Measurements from ENCODE around the gene ADCY2. TPM values are rescaled to one million over a fixed set of nuclear protein-coding genes. Genes with fewer than 3 reads are reported as not detected.

ADCY2 gene
- total and polyA plus RNA-seq, 9 of the 15 experiments (the other 6 are each of a cell fraction or from before 2014, with no cell fraction given): 0.01 to 0.15 (median 0.03) TPM; not detected in 5

DNA sequence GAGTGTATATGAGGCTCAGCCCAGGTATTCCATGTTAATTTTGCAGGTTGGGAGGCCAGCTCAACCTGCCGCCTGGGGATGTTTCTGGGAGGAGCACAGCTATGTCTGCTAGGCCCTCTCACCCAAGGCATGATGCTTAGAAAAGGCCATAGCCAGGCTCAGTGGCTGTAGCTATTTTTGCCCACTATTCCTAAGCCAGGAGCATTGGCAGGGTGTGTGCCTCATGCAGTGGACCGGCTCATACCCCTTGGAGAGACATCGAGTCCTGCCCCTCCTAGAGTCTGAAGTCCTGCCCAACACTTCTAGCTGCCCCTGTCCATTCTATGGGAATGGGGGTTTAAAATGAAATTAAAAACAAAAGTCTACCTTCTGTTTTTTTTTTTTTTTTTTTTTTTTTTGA is 22.3 kb downstream of the ADCY2 start:
- intact Hi-C loops (cut with micrococcal nuclease): no loop called here
- ChIA-PET POLR2A (no interaction called here), CTCF (ENCODE audit: low intra/inter-chr PET ratio) (no interaction called here)
- BruUV-seq (replicated peaks): no TSS peak
- no peak overlapping the region for H2AFZ ChIP-seq (ENCODE audit: low read depth, low read length)
- H3K4me1 ChIP-seq (replicated peaks in 1 of 2; ENCODE audit: control insufficient read depth in 2 of 2, insufficient read depth in 2 of 2, low read length in 2 of 2): no peaks in the 10 kb centered on the region
- no peak overlapping the region for H3K4me3 ChIP-seq
- 0% methylated on average over 3 of the region's 3 CpGs for WGBS (ENCODE audit: insufficient coverage, low coverage, missing lambda C conversion rate)
- no peak overlapping the region for H3K27ac ChIP-seq (ENCODE audit: extremely low read depth, low read depth, low read length)
- FAIRE-seq (no peak), DNase-seq (ENCODE audit: extremely low read depth in 1 of 4, low spot score in 3 of 4) (no peak), ATAC-seq (no peak)
- no peaks in the 10 kb centered on the region for H3K36me3 ChIP-seq (ENCODE audit: control insufficient read depth, insufficient read depth, low read length)
- no peaks in the 10 kb centered on the region for H3K79me2 ChIP-seq (ENCODE audit: control insufficient read depth, insufficient read depth, low read length)
- TF ChIP-seq TEAD1 (CRISPR knock-in tag; IDR thresholded peaks at IDR 0.05): no peak
- TF ChIP-seq TAL1 (IDR thresholded peaks at IDR 0.05): no peak
- no peak for TF ChIP-seq NFYB (IDR thresholded peaks at IDR 0.05; ENCODE audit: extremely low read depth, insufficient read length)
- in situ Hi-C loops (cut with MboI): no loop called here
- H3K9ac ChIP-seq (ENCODE audit: insufficient read depth in 1 of 2, low read depth in 2 of 2, low read length in 2 of 2): no peak overlapping the region
- H4K20me1 ChIP-seq (replicated peaks; ENCODE audit: control insufficient read depth, insufficient read depth, low read length): no peaks in the 10 kb centered on the region
- H3K9me1 ChIP-seq (ENCODE audit: control insufficient read depth, insufficient read depth, low read length): no peaks in the 10 kb centered on the region
- H3K27me3 ChIP-seq (ENCODE audit: control insufficient read depth in 2 of 2, insufficient read depth in 2 of 2, low read length in 2 of 2): peaks cover 0 to 11% of the 10 kb centered on the region in 2 experiments; a peak in 2 of 5 replicates
- H3K9me3 ChIP-seq (replicated peaks; ENCODE audit: control insufficient read depth, insufficient read depth, low read depth, low read length): no peaks in the 10 kb centered on the region
- no peak overlapping the region for H3K4me2 ChIP-seq (ENCODE audit: insufficient read depth, low read length)

DNA sequence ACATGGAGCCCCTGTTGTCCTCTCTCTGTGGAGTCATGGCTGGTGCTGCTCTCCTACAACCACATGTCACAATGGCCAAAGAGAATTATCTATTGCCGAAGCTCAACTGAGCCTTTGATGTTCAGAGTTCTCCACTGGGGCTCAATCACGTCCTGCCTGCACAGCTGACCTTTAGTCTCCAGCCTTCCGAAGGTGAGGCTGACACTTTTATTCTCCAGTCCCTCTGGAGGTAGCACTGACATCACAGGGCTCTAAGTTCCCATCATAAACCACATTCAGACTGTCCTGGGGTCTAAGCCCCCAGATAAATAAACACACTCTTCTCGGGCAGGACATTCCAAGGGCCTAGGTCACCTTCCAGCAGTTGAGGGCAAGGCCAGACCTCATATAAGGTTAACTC is 23.4 kb downstream of the ADCY2 start:
- ChIA-PET POLR2A (no interaction called here), CTCF (ENCODE audit: low intra/inter-chr PET ratio) (no interaction called here)
- ATAC-seq (no peak), DNase-seq (ENCODE audit: extremely low read depth in 1 of 4, low spot score in 3 of 4) (no peak), FAIRE-seq (no peak)
- in situ Hi-C loops (cut with MboI) (no loop called here), intact Hi-C loops (cut with micrococcal nuclease) (no loop called here)
- Histone ChIP-seq H3K9me1 (ENCODE audit: control insufficient read depth, insufficient read depth, low read length) (no peaks in the 10 kb centered on the region), H3K4me2 (ENCODE audit: insufficient read depth, low read length) (no peak overlapping the region), H3K4me1 (replicated peaks in 1 of 2; ENCODE audit: control insufficient read depth in 2 of 2, insufficient read depth in 2 of 2, low read length in 2 of 2) (no peaks in the 10 kb centered on the region), H3K9me3 (replicated peaks; ENCODE audit: control insufficient read depth, insufficient read depth, low read depth, low read length) (no peaks in the 10 kb centered on the region; the same call in 1 of the 2 replicates), H3K4me3 (no peak overlapping the region), H3K36me3 (ENCODE audit: control insufficient read depth, insufficient read depth, low read length) (no peaks in the 10 kb centered on the region), H3K27ac (ENCODE audit: extremely low read depth, low read depth, low read length) (no peak overlapping the region), H3K27me3 (ENCODE audit: control insufficient read depth in 2 of 2, insufficient read depth in 2 of 2, low read length in 2 of 2) (peaks cover 0 to 11% of the 10 kb centered on the region in 2 experiments; a peak in 2 of 5 replicates), H4K20me1 (replicated peaks; ENCODE audit: control insufficient read depth, insufficient read depth, low read length) (no peaks in the 10 kb centered on the region), H3K9ac (ENCODE audit: insufficient read depth in 1 of 2, low read depth in 2 of 2, low read length in 2 of 2) (no peak overlapping the region), H2AFZ (ENCODE audit: low read depth, low read length) (no peak overlapping the region), H3K79me2 (ENCODE audit: control insufficient read depth, insufficient read depth, low read length) (no peaks in the 10 kb centered on the region)
- TF ChIP-seq ESRRA (IDR thresholded peaks at IDR 0.05; ENCODE audit: borderline replicate concordance, low read depth) (no peak), SMAD4 (CRISPR knock-in tag; conservative IDR thresholded peaks at IDR 0.05) (no peak), LCOR (CRISPR knock-in tag; IDR thresholded peaks at IDR 0.05) (no peak), CBX8 (IDR thresholded peaks at IDR 0.05; ENCODE audit: borderline replicate concordance, extremely low read depth, low read depth, low read length, poor library complexity, severe bottlenecking) (no peak), TAF1 (IDR thresholded peaks at IDR 0.05; ENCODE audit: control insufficient read depth, extremely low read depth, insufficient read depth, low read length, severe bottlenecking) (no peak)
- TF ChIP-seq, protein P1, sequence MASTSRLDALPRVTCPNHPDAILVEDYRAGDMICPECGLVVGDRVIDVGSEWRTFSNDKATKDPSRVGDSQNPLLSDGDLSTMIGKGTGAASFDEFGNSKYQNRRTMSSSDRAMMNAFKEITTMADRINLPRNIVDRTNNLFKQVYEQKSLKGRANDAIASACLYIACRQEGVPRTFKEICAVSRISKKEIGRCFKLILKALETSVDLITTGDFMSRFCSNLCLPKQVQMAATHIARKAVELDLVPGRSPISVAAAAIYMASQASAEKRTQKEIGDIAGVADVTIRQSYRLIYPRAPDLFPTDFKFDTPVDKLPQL (IDR thresholded peaks at IDR 0.05; ENCODE audit: extremely low read depth, insufficient read length): no peak
- TF ChIP-seq, protein P2, sequence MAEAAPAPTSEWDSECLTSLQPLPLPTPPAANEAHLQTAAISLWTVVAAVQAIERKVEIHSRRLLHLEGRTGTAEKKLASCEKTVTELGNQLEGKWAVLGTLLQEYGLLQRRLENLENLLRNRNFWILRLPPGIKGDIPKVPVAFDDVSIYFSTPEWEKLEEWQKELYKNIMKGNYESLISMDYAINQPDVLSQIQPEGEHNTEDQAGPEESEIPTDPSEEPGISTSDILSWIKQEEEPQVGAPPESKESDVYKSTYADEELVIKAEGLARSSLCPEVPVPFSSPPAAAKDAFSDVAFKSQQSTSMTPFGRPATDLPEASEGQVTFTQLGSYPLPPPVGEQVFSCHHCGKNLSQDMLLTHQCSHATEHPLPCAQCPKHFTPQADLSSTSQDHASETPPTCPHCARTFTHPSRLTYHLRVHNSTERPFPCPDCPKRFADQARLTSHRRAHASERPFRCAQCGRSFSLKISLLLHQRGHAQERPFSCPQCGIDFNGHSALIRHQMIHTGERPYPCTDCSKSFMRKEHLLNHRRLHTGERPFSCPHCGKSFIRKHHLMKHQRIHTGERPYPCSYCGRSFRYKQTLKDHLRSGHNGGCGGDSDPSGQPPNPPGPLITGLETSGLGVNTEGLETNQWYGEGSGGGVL (CRISPR knock-in tag; IDR thresholded peaks at IDR 0.05): no peak
- TF ChIP-seq, protein P3, sequence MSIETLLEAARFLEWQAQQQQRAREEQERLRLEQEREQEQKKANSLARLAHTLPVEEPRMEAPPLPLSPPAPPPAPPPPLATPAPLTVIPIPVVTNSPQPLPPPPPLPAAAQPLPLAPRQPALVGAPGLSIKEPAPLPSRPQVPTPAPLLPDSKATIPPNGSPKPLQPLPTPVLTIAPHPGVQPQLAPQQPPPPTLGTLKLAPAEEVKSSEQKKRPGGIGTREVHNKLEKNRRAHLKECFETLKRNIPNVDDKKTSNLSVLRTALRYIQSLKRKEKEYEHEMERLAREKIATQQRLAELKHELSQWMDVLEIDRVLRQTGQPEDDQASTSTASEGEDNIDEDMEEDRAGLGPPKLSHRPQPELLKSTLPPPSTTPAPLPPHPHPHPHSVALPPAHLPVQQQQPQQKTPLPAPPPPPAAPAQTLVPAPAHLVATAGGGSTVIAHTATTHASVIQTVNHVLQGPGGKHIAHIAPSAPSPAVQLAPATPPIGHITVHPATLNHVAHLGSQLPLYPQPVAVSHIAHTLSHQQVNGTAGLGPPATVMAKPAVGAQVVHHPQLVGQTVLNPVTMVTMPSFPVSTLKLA (conservative IDR thresholded peaks at IDR 0.05): no peak
- 0% methylated on average over 4 of the region's 4 CpGs for WGBS (ENCODE audit: insufficient coverage, low coverage, missing lambda C conversion rate)
- no TSS peak for BruUV-seq (replicated peaks)

Data from K562 (cell line).